Erythroblast (primary cell): ENCODE data around the gene UBA52.

ENCODE experiments used
- GATA1 ChIP-seq: IDR thresholded peaks from 2 replicates; pipeline ENCODE4 v1.6.1; 2011; ENCODE audit warnings: low read depth, mild to moderate bottlenecking, control low read depth, low read length, moderate library complexity
- POLR2A ChIP-seq: IDR thresholded peaks from 2 replicates; pipeline ENCODE4 v1.6.1; 2011; ENCODE audit warnings: mild to moderate bottlenecking, low read length

- no peak for TF ChIP-seq POLR2A
- TF ChIP-seq GATA1: no peak
Observed at GRCh38 chr19:18609717-18610051, 38.0 kb downstream of the UBA52 start.
